Fibroblast of mammary gland (primary cell): ENCODE results near the gene TMUB2.

Experiments used
- DNase-seq: peaks from one replicate; pipeline ENCODE4 v3.0.0-alpha.2; 2010; ENCODE audit warnings: low read depth
- H3K4me3 ChIP-seq: 2 replicates; pipeline ENCODE4 v1.5.1; 2011; ENCODE audit warnings: low read depth, mild to moderate bottlenecking, low read length, moderate library complexity; ENCODE audit not compliant: control insufficient read depth
- TF ChIP-seq, protein P1 (sequence below): conservative IDR thresholded peaks from 2 replicates; pipeline ENCODE4 v1.5.1; 2011; ENCODE audit warnings: low read depth, low read length, inconsistent platforms; ENCODE audit not compliant: control insufficient read depth, insufficient read depth

The TMUB2 gene

DNA sequence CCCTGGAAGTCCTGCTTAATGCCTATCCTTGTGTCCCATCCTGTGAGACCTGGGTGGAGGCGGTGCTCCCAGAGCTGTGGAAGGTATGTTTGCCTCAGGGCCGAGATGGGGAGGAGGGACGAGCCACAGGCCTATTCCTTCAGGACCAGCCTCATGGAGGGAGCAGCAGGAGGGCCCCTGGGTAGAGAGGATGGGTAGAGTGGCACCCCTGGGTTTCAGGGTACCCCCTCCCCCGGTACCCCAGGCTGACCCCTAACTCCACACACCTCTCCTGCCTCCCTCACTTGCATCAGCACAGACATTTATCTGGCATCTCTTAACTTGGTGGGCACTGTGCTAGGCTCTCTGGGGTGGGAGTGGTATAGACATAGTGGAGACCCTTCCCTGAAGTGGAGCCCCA lies 9.1 kb upstream of the TMUB2 start:
- no peak overlapping the region for H3K4me3 ChIP-seq
- no peak for DNase-seq
- TF ChIP-seq, protein P1, sequence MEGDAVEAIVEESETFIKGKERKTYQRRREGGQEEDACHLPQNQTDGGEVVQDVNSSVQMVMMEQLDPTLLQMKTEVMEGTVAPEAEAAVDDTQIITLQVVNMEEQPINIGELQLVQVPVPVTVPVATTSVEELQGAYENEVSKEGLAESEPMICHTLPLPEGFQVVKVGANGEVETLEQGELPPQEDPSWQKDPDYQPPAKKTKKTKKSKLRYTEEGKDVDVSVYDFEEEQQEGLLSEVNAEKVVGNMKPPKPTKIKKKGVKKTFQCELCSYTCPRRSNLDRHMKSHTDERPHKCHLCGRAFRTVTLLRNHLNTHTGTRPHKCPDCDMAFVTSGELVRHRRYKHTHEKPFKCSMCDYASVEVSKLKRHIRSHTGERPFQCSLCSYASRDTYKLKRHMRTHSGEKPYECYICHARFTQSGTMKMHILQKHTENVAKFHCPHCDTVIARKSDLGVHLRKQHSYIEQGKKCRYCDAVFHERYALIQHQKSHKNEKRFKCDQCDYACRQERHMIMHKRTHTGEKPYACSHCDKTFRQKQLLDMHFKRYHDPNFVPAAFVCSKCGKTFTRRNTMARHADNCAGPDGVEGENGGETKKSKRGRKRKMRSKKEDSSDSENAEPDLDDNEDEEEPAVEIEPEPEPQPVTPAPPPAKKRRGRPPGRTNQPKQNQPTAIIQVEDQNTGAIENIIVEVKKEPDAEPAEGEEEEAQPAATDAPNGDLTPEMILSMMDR = no peak

DNA sequence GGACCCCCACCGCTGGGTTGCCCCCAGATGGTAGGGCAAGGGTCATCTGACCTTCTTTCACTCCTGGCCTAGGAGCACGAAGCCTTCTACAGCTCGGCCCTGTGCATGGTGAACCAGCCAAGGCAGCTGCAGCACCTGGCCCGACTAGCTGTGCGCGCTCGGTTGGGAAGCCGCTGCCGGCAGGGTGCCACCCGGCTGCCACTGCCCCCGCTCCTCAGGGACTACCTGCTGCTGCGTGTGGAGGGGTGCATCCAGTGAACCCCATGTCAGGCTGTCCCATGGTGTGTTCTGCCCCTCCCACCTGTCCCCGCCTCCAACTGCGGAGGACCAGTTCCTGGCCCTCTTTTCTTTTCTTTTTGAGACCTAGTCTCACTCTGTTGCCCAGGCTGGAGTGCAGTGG lies 8.6 kb upstream of the TMUB2 start:
- TF ChIP-seq, protein P1 = no peak
- H3K4me3 ChIP-seq = no peak overlapping the region
- no peak for DNase-seq

DNA sequence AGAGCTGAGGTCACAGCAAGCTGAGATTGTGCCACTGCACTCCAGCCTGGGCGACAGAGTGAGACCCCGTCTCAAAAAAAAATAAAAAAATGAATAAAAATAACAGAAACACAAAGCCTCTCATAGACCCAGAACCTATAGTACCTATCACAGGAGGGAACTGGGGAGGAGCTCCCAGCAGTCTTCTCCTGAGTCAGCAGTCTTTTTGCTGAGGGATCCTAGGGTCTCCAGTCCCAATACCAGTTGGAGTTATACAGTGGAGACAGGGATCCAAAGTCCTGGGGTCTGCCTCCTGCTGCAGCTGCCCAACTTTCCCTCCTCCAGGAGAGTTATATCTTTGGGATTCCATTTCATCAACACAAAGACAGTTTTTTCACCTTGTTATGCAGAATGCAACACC lies 3.7 kb upstream of the TMUB2 start:
- H3K4me3 ChIP-seq = no peak overlapping the region
- TF ChIP-seq, protein P1 = no peak
- no peak for DNase-seq

DNA sequence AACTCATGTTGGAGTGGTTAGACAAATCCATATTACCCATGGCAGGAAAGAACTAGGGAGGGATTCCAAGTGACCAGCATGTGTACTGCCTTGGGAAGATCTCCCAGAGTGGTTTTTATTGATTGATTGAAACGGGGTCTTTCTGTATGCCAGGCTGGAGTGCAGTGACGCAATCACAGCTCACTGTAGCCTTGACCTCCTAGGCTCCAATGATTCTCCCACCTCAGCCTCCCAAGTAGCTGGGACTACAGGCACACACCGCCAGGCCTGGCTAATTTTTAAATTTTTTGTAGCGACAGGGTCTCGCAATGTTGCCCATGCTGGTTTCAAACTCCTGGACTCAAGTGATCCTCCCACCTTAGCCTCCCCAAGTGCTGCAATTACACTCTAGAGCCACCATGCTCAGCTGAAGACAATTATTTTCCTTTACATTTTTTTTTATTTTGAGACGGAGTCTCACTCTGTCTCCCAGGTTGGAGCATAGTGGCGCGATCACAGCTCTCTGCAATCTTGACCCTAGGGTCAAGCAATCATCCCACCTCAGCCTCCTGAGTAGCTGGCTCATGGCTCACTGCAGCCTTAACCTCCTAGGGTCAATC lies 2.5 kb upstream of the TMUB2 start:
- TF ChIP-seq, protein P1 = no peak
- H3K4me3 ChIP-seq = no peak overlapping the region
- DNase-seq = no peak

DNA sequence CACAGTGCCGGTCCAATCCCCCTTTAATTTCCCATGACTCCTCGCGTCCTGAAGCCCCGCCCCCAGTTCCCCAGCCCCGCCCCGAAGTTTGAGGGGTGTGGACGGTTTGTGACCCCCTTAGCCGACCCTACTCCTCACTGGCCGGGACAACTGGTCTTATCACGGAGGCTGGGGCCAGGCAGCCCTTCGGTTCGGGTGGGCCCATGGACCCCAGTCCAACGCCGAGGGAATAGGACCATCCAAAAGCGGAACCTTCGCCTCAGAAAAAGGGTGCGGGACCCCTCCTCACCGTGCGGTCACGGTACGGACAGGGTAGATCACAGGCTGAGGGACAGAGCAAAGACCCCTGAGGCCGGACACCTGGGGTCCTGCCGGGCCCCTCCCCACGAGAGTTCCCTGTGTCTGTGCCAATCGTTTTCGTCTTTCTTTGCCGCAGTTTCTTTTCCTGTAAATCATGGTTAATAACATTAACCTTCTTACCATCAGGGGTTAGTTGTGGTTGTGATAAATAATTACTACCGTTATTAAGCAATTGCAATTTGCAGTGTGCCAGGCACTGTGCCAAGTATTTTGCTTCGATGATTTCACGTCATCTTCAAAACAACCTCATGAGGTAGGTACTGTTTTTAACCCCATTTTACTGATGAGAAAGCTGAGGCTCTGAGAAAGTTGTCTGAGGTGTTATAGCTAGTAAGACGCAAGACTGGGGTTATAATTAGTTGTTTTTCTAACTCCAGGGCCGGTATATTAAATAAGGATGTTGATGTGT lies 543 bp downstream of the TMUB2 start:
- DNase-seq = peak; percentile 76
- TF ChIP-seq, protein P1 = no peak
- peak overlapping the region; percentile 95 for H3K4me3 ChIP-seq

DNA sequence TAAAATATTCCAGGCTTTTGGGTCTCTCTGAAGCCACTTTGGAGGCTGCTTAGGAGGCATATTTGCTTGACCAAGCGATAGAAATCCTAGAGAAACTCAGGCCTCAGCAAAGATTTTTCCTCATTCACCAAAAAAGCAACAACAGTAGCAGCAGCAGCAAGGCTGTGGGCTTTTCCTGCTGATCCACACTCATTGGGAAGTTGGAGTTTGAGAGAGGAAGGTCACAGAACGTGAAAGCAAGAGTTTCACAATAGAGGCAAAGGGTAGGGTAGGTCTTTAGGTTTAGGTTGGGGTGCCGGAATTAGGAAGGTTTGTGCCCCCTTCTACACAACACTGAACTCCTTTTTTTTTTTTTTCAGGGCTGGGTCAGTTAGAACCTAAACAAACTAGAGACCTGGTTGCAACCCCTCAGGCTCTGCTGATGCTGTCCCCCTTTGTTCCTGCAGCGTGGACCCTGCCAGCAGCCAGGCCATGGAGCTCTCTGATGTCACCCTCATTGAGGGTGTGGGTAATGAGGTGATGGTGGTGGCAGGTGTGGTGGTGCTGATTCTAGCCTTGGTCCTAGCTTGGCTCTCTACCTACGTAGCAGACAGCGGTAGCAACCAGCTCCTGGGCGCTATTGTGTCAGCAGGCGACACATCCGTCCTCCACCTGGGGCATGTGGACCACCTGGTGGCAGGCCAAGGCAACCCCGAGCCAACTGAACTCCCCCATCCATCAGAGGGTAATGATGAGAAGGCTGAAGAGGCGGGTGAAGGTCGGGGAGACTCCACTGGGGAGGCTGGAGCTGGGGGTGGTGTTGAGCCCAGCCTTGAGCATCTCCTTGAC lies 2.0 kb downstream of the TMUB2 start:
- TF ChIP-seq, protein P1 = no peak
- H3K4me3 ChIP-seq = no peak overlapping the region

More for the DNA sequence above, 2.0 kb downstream of the TMUB2 start:
- DNase-seq = no peak
